HEK293 (cell line): Measurements from ENCODE around the gene RBBP5.

ENCODE experiments used
- CTCF ChIA-PET: fragments of 350-600 bp; formaldehyde crosslinking; extraction: SDS; loops from one replicate; lab custom pipeline; 2021; ENCODE audit warnings: antibody characterized with exemption; lab: Yijun Ruan, JAX
- POLR2A ChIA-PET: fragments of 300-600 bp; formaldehyde crosslinking; extraction: SDS; loops from one replicate; lab custom pipeline; 2020; ENCODE audit warnings: antibody characterized with exemption, inconsistent platforms; lab: Yijun Ruan, JAX
- H3K27ac ChIP-seq: fragments of 200-500 bp; sonication (Bioruptor generic); 2 replicates; pipeline ENCODE4 v1.5.1; 2014; ENCODE audit warnings: low read depth, low read length, control low read depth, inconsistent platforms; ENCODE audit errors: extremely low read depth
- H3K36me3 ChIP-seq, 2 experiments: fragments of 200-500 bp in 1 of 2; sonication (Bioruptor generic) in 1 of 2; 1 replicate in 1 of 2; 2 replicates in 1 of 2; pipeline ENCODE4 v1.5.1; 2014 to 2017; ENCODE audit warnings: inconsistent platforms in 2 of 2, low read length in 2 of 2; ENCODE audit not compliant: control insufficient read depth in 2 of 2, insufficient read depth in 1 of 2
- H3K4me1 ChIP-seq: fragments of 200-500 bp; sonication (Bioruptor generic); 2 replicates; pipeline ENCODE4 v1.5.1; 2014; ENCODE audit warnings: mild to moderate bottlenecking, low read length, inconsistent platforms; ENCODE audit not compliant: control insufficient read depth, insufficient read depth
- H3K4me3 ChIP-seq: 2 replicates; pipeline ENCODE4 v1.5.1; 2011; ENCODE audit warnings: low read depth, mild to moderate bottlenecking, control low read depth, low read length, moderate library complexity
- H3K9me3 ChIP-seq: fragments of 200-500 bp; sonication (Bioruptor generic); 2 replicates; pipeline ENCODE4 v1.5.1; 2014; ENCODE audit warnings: low read depth, low read length, inconsistent platforms; ENCODE audit not compliant: control insufficient read depth, insufficient read depth
- CTCF ChIP-seq: fragments of 450-650 bp; formaldehyde crosslinking; IDR thresholded peaks from 2 replicates; pipeline ENCODE4 v1.5.1; 2016; ENCODE audit warnings: missing biosample characterization, missing genetic modification characterization
- FEZF1 ChIP-seq: fragments of 450-650 bp; formaldehyde crosslinking; IDR thresholded peaks from 2 replicates; pipeline ENCODE4 v1.5.1; 2016; ENCODE audit warnings: missing biosample characterization, missing genetic modification characterization
- GLIS2 ChIP-seq: fragments of 450-650 bp; formaldehyde crosslinking; IDR thresholded peaks from 2 replicates; pipeline ENCODE4 v1.5.1; 2016; ENCODE audit warnings: missing biosample characterization, missing genetic modification characterization
- HOXA7 ChIP-seq: sonication (generic); formaldehyde crosslinking; IDR thresholded peaks from 2 replicates; pipeline ENCODE4 v1.8.1; 2022; ENCODE audit warnings: missing genetic modification reagents, borderline replicate concordance
- HOXC10 ChIP-seq: sonication (generic); formaldehyde crosslinking; IDR thresholded peaks from 2 replicates; pipeline ENCODE4 v1.8.1; 2023; ENCODE audit warnings: mild to moderate bottlenecking, missing genetic modification reagents
- KLF16 ChIP-seq: fragments of 450-650 bp; formaldehyde crosslinking; IDR thresholded peaks from 2 replicates; pipeline ENCODE4 v1.5.1; 2017; ENCODE audit warnings: missing biosample characterization, missing genetic modification characterization
- KLF7 ChIP-seq: fragments of 450-650 bp; formaldehyde crosslinking; IDR thresholded peaks from 2 replicates; pipeline ENCODE4 v1.5.1; 2016; ENCODE audit warnings: missing biosample characterization, missing genetic modification characterization, borderline replicate concordance
- ZBTB17 ChIP-seq: fragments of 450-650 bp; formaldehyde crosslinking; IDR thresholded peaks from 2 replicates; pipeline ENCODE4 v1.5.1; 2016; ENCODE audit warnings: missing biosample characterization, missing genetic modification characterization
- ZFHX2 ChIP-seq: fragments of 450-650 bp; formaldehyde crosslinking; conservative IDR thresholded peaks from 2 replicates; pipeline ENCODE4 v1.5.1; 2016; ENCODE audit warnings: missing biosample characterization, missing genetic modification characterization
- ZNF184 ChIP-seq: fragments of 450-650 bp; IDR thresholded peaks from 2 replicates; pipeline ENCODE4 v1.5.1; 2018; ENCODE audit warnings: missing biosample characterization, mild to moderate bottlenecking, missing genetic modification characterization
- ZNF2 ChIP-seq: fragments of 450-650 bp; formaldehyde crosslinking; IDR thresholded peaks from 2 replicates; pipeline ENCODE4 v1.5.1; 2016; ENCODE audit warnings: missing biosample characterization, missing genetic modification characterization
- ZNF23 ChIP-seq: fragments of 450-650 bp; formaldehyde crosslinking; IDR thresholded peaks from 2 replicates; pipeline ENCODE4 v1.5.1; 2016; ENCODE audit warnings: missing biosample characterization, missing genetic modification characterization, borderline replicate concordance
- ZNF280D ChIP-seq: fragments of 450-650 bp; formaldehyde crosslinking; IDR thresholded peaks from 2 replicates; pipeline ENCODE4 v1.5.1; 2016; ENCODE audit warnings: missing biosample characterization, missing genetic modification characterization
- ZNF335 ChIP-seq: fragments of 450-650 bp; formaldehyde crosslinking; conservative IDR thresholded peaks from 2 replicates; pipeline ENCODE4 v1.5.1; 2016; ENCODE audit warnings: missing biosample characterization, missing genetic modification characterization
- ZNF350 ChIP-seq: fragments of 450-650 bp; formaldehyde crosslinking; IDR thresholded peaks from 2 replicates; pipeline ENCODE4 v1.5.0; 2017; ENCODE audit warnings: missing biosample characterization, mild to moderate bottlenecking, missing genetic modification characterization
- ZNF37A ChIP-seq: fragments of 450-650 bp; IDR thresholded peaks from 2 replicates; pipeline ENCODE4 v1.5.1; 2018; ENCODE audit warnings: missing biosample characterization, missing genetic modification characterization
- ZNF488 ChIP-seq: fragments of 450-650 bp; formaldehyde crosslinking; IDR thresholded peaks from 2 replicates; pipeline ENCODE4 v1.5.1; 2016; ENCODE audit warnings: missing biosample characterization, missing genetic modification characterization
- ZNF521 ChIP-seq: fragments of 450-650 bp; formaldehyde crosslinking; IDR thresholded peaks from 2 replicates; pipeline ENCODE4 v1.5.1; 2017; ENCODE audit warnings: missing biosample characterization, mild to moderate bottlenecking, missing genetic modification characterization
- ZNF596 ChIP-seq: fragments of 450-650 bp; IDR thresholded peaks from 2 replicates; pipeline ENCODE4 v1.5.0; 2018; ENCODE audit warnings: missing biosample characterization, mild to moderate bottlenecking, missing genetic modification characterization, moderate library complexity
- ZNF654 ChIP-seq: fragments of 450-650 bp; formaldehyde crosslinking; IDR thresholded peaks from 2 replicates; pipeline ENCODE4 v1.5.1; 2016; ENCODE audit warnings: low read depth, missing biosample characterization, missing genetic modification characterization
- ZNF670 ChIP-seq: fragments of 450-650 bp; formaldehyde crosslinking; IDR thresholded peaks from 2 replicates; pipeline ENCODE4 v1.5.1; 2016; ENCODE audit warnings: missing biosample characterization, missing genetic modification characterization, low read depth
- ZNF785 ChIP-seq: fragments of 450-650 bp; formaldehyde crosslinking; IDR thresholded peaks from 2 replicates; pipeline ENCODE4 v1.5.1; 2016; ENCODE audit warnings: missing biosample characterization, missing genetic modification characterization
- ZSCAN30 ChIP-seq: fragments of 450-650 bp; IDR thresholded peaks from 2 replicates; pipeline ENCODE4 v1.5.1; 2018; ENCODE audit warnings: missing biosample characterization, mild to moderate bottlenecking, missing genetic modification characterization, moderate library complexity

RBBP5 gene

GRCh38 chr1:205061665-205062069 lies 60.1 kb downstream of the RBBP5 start (continued):
- TF ChIP-seq ZNF23 (tag by site-specific recombination) (no peak), ZBTB17 (tag by site-specific recombination) (0 out of 2 replicates have a peak, but pooled peaks have one; percentile 11), KLF16 (tag by site-specific recombination) (no peak), ZFHX2 (no peak), ZNF654 (peak; percentile 76), CTCF (peak; percentile 82), ZNF2 (tag by site-specific recombination) (0 out of 2 replicates have a peak, but pooled peaks have one; percentile 36)

GRCh38 chr1:205061227-205061626 lies 60.6 kb downstream of the RBBP5 start:
- H3K27ac ChIP-seq = no peak overlapping the region
- ChIA-PET POLR2A (interaction anchor here (1.1 to 1.2 kb wide), 2 partner anchors 14 to 72 kb away, joined by 4 to 5 read pairs; no protein-coding TSS in a partner anchor), CTCF (interaction anchor here (0.6 to 5.9 kb wide), 72 partner anchors 8 to 875 kb away, joined by 3 to 282 read pairs (median 4); partner anchors contain the start of genes TMCC2 and TMEM81)

GRCh38 chr1:205060746-205061145 lies 61.0 kb downstream of the RBBP5 start:
- CTCF ChIA-PET = interaction anchor here (0.6 to 5.9 kb wide), 29 partner anchors 8 to 874 kb away, joined by 3 to 282 read pairs (median 7); no protein-coding TSS in a partner anchor
- Histone ChIP-seq H3K36me3 (no peaks in the 10 kb centered on the region), H3K9me3 (no peaks in the 10 kb centered on the region), H3K27ac (no peak overlapping the region), H3K4me1 (no peaks in the 10 kb centered on the region), H3K4me3 (no peak overlapping the region)
- TF ChIP-seq ZSCAN30 = no peak
- TF ChIP-seq ZNF521 (tag by site-specific recombination) = no peak
- POLR2A ChIA-PET = interaction anchor here (1.2 kb wide), 1 partner anchor 15 kb away, joined by 4 read pairs; no protein-coding TSS in a partner anchor

More at GRCh38 chr1:205061227-205061626, 60.6 kb downstream of the RBBP5 start:
- no peaks in the 10 kb centered on the region for H3K9me3 ChIP-seq
- no peaks in the 10 kb centered on the region for H3K4me1 ChIP-seq
- H3K4me3 ChIP-seq = no peak overlapping the region
- H3K36me3 ChIP-seq = no peaks in the 10 kb centered on the region
- TF ChIP-seq HOXA7 (CRISPR knock-in tag) = no peak
- TF ChIP-seq CTCF = no peak
- no peak for TF ChIP-seq ZNF488
- TF ChIP-seq ZNF335 (tag by site-specific recombination) = no peak
- 0 out of 2 replicates have a peak, but pooled peaks have one; percentile 12 for TF ChIP-seq GLIS2 (tag by site-specific recombination)

GRCh38 chr1:205059660-205060059 lies 62.1 kb downstream of the RBBP5 start:
- Histone ChIP-seq H3K4me3 (no peak overlapping the region), H3K4me1 (no peaks in the 10 kb centered on the region), H3K27ac (no peak overlapping the region), H3K9me3 (no peaks in the 10 kb centered on the region), H3K36me3 (no peaks in the 10 kb centered on the region)
- ChIA-PET POLR2A (no interaction called here), CTCF (interaction anchor here (0.7 to 5.9 kb wide), 3 partner anchors 70 to 252 kb away, joined by 3 to 282 read pairs (median 24); no protein-coding TSS in a partner anchor)
- TF ChIP-seq ZNF670 (tag by site-specific recombination) (no peak), ZNF23 (tag by site-specific recombination) (no peak), ZNF184 (tag by site-specific recombination) (no peak), HOXC10 (CRISPR knock-in tag) (no peak), KLF7 (no peak), ZNF785 (tag by site-specific recombination) (no peak), ZNF596 (tag by site-specific recombination) (no peak), ZNF37A (tag by site-specific recombination) (no peak), ZNF350 (no peak), ZNF280D (no peak), FEZF1 (tag by site-specific recombination) (no peak)
